Mesendoderm (in vitro differentiated cells): Measurements from ENCODE around the gene GNG5.

Experiments
- DNase-seq: peaks from one replicate; pipeline ENCODE4 v3.0.0; 2013
- H2AK5ac ChIP-seq: 2 replicates; pipeline ENCODE4 v1.6.1; 2013; ENCODE audit warnings: low read length, inconsistent platforms
- H2BK120ac ChIP-seq: 2 replicates; pipeline ENCODE4 v1.6.1; 2013; ENCODE audit warnings: low read depth, mild to moderate bottlenecking, low read length, moderate library complexity, mixed read lengths
- H2BK15ac ChIP-seq: replicated peaks from 2 replicates; pipeline ENCODE4 v1.6.1; 2013; ENCODE audit warnings: low read depth, mild to moderate bottlenecking, moderate library complexity
- H2BK5ac ChIP-seq: 2 replicates; pipeline ENCODE4 v1.6.1; 2013; ENCODE audit warnings: low read length, inconsistent platforms
- H3K18ac ChIP-seq: 2 replicates; pipeline ENCODE4 v1.6.1; 2013; ENCODE audit warnings: mild to moderate bottlenecking, low read length, mixed read lengths
- H3K23ac ChIP-seq: one replicate; pipeline ENCODE4 v1.6.1; 2013; ENCODE audit warnings: low read length
- H3K27ac ChIP-seq: 2 replicates; pipeline ENCODE4 v1.5.1; 2013; ENCODE audit warnings: low read depth, mild to moderate bottlenecking, inconsistent platforms, low read length, moderate library complexity
- H3K27me3 ChIP-seq: 2 replicates; pipeline ENCODE4 v1.6.1; 2013; ENCODE audit warnings: low read length, control low read depth, mild to moderate bottlenecking, inconsistent platforms; ENCODE audit not compliant: insufficient read depth, poor library complexity
- H3K36me3 ChIP-seq: 2 replicates; pipeline ENCODE4 v1.6.1; 2013; ENCODE audit warnings: low read length, inconsistent platforms; ENCODE audit not compliant: control insufficient read depth, insufficient read depth
- H3K4ac ChIP-seq: one replicate; pipeline ENCODE4 v1.6.1; 2013; ENCODE audit warnings: low read depth, mild to moderate bottlenecking, low read length, moderate library complexity
- H3K4me1 ChIP-seq: 2 replicates; pipeline ENCODE4 v1.6.1; 2013; ENCODE audit warnings: low read depth, low read length, inconsistent platforms; ENCODE audit not compliant: control insufficient read depth
- H3K4me2 ChIP-seq: 2 replicates; pipeline ENCODE4 v1.6.1; 2013; ENCODE audit warnings: low read length
- H3K4me3 ChIP-seq: 2 replicates; pipeline ENCODE4 v1.5.1; 2013; ENCODE audit warnings: mild to moderate bottlenecking, low read length
- H3K56ac ChIP-seq: one replicate; pipeline ENCODE4 v1.6.1; 2013; ENCODE audit warnings: low read length
- H3K79me1 ChIP-seq: 2 replicates; pipeline ENCODE4 v1.6.1; 2013; ENCODE audit warnings: low read length, inconsistent platforms
- H3K79me2 ChIP-seq: 2 replicates; pipeline ENCODE4 v1.6.1; 2013; ENCODE audit warnings: mild to moderate bottlenecking, low read length; ENCODE audit not compliant: control insufficient read depth, insufficient read depth
- H3K9ac ChIP-seq: 2 replicates; pipeline ENCODE4 v1.6.1; 2013; ENCODE audit warnings: low read length, inconsistent platforms
- H4K5ac ChIP-seq: one replicate; pipeline ENCODE4 v1.6.1; 2013; ENCODE audit warnings: low read length
- H4K8ac ChIP-seq: one replicate; pipeline ENCODE4 v1.6.1; 2013; ENCODE audit warnings: low read depth, mild to moderate bottlenecking, control low read depth, low read length, moderate library complexity
- WGBS: extraction: QIAGEN DNeasy Blood & Tissue Kit; methylation state at CpG from one replicate; pipeline ENCODE4 v1.1.7; 2013; ENCODE audit warnings: low lambda C conversion rate, missing lambda C conversion rate; ENCODE audit not compliant: insufficient coverage; ENCODE audit errors: extremely low coverage; 5-methylcytosine and 5-hydroxymethylcytosine counted together

The GNG5 gene

DNA sequence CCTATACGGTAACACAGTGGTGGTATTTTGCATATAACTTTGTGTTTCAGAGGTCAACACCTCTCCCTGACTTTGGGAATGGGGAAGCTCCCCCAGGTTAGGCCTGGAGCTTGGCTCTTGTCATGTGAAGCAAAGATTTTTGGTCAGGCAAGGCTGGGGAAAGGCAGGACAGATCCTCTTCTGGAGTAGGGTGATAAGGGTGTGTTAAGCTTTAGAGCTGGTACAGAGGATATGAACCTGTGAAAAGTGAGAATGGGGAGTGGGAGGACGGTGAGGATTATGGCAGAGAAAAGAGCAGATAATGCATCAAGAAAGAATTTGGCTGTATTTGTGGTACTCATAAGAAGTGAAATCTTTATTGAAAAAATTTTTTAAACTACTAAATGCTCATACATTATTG lies 25.1 kb downstream of the GNG5 start:
- no CpG with 5 or more reads among the region's 2 CpGs for WGBS
- H3K4me1 ChIP-seq: no peaks in the 10 kb centered on the region
- H3K27ac ChIP-seq: no peak overlapping the region
- no peaks in the 10 kb centered on the region for H3K27me3 ChIP-seq
- H4K8ac ChIP-seq: no peak overlapping the region
- no peaks in the 10 kb centered on the region for H3K36me3 ChIP-seq
- H3K23ac ChIP-seq: no peak overlapping the region
- H2AK5ac ChIP-seq: no peak overlapping the region
- H3K4ac ChIP-seq: no peak overlapping the region
- H3K56ac ChIP-seq: no peak overlapping the region
- H3K9ac ChIP-seq: no peak overlapping the region
- H3K18ac ChIP-seq: no peak overlapping the region
- H3K4me3 ChIP-seq: no peak overlapping the region
- no peak overlapping the region for H2BK15ac ChIP-seq
- H2BK5ac ChIP-seq: no peak overlapping the region
- no peak for DNase-seq
- H3K79me2 ChIP-seq: peaks cover 18% of the 10 kb centered on the region
- H3K4me2 ChIP-seq: no peak overlapping the region
- H4K5ac ChIP-seq: no peak overlapping the region
- H2BK120ac ChIP-seq: no peak overlapping the region
- peaks cover 5% of the 10 kb centered on the region for H3K79me1 ChIP-seq

DNA sequence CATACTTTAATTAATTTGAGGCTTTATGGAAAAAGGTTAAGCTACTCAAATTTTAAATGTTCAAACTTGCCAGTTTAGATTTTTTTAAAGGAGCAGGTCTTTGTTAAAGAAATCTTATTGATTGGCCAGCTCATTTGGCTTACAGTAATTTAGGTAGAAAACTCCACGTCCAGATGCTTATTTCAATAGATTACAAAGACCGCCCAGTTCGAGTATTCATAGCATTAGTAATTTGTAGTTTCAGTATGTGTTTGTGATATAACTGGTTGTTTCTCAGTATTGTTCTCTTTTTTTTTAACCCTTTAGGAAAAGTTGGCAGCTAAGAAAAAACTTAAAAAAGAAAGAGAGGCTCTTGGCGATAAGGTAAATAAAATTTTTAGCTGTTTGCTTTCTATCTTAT lies 25.7 kb downstream of the GNG5 start:
- Histone ChIP-seq H3K4ac (no peak overlapping the region), H3K36me3 (no peaks in the 10 kb centered on the region), H2AK5ac (no peak overlapping the region), H3K27ac (no peak overlapping the region), H4K8ac (no peak overlapping the region), H2BK15ac (no peak overlapping the region), H4K5ac (no peak overlapping the region), H3K9ac (no peak overlapping the region), H3K4me1 (no peaks in the 10 kb centered on the region), H3K79me1 (peaks cover 5% of the 10 kb centered on the region), H3K56ac (no peak overlapping the region), H3K23ac (no peak overlapping the region), H3K18ac (no peak overlapping the region), H2BK5ac (no peak overlapping the region), H2BK120ac (no peak overlapping the region), H3K27me3 (no peaks in the 10 kb centered on the region), H3K4me3 (no peak overlapping the region), H3K4me2 (no peak overlapping the region), H3K79me2 (peaks cover 15% of the 10 kb centered on the region)
- DNase-seq: no peak
- WGBS: no CpG with 5 or more reads among the region's 4 CpGs

DNA sequence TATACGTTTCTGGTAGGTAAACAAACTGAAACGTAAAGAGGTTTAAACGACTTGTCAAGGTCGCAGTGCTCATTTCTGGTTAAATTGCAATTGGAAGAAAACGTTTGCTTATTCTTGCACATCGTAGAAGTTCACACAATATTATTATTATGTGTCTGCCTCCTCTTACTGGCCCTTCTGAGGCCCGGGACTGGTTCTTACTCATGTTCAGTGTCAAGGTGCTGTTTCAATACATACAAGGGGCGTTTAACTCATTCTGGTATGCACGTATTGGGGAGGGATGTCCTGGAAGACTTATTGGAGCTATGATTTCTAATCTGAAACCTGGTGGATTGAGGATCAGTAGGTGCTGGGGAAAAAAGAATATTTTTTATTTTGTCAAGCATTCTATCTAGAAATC lies 26.4 kb downstream of the GNG5 start:
- no peak overlapping the region for H4K8ac ChIP-seq

DNA sequence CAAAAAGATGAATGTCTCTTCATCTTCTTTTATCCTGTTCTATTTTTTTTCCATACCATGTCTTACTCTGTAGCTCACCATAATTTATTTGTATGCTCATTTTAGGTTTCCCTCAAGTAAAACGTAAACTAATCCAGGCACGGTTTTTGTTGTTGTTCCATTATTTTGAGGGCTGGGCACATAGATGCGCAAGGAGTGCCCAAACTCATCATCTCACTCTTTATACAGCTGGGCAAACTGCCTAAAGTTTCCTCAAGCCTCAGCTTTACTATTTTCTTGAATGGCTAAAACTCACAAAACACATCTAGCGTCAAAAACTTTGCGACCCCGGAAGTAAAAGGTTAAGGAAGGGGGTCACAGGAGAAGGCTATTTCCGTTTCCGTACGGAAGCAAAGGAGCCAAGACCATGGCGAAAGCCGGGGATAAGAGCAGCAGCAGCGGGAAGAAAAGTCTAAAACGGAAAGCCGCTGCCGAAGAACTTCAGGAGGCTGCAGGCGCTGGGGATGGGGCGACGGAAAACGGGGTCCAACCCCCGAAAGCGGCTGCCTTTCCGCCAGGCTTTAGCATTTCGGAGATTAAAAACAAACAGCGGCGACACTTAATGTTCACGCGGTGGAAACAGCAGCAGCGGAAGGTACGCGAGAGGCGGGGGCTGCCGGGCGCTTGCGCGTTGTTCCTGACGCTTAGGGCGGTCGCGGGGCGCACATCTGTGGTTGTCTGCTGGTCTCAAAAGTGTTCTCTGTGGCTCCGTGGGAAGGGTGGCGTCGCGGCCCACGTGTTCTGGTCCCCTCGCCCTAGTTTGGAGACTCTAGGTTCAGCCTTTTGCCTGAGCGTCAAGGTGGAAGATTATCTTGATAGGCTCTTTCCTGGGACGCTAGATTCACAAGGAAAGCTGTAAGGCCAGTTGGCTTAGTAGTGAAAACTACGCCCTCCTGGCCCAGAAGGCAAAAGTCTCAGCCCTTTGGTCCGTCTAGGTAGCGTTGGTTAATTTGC lies 27.2 kb downstream of the GNG5 start, which contains the start of gene RPF1:
RPF1 (plus strand) TSS at position 391 of the 993 bp plus-strand sequence; CDS start at position 407, 16 bp downstream.
- peak within 1 kb of the TSS; percentile 97 for H3K56ac ChIP-seq
- no peaks in the 10 kb centered on the region for H3K36me3 ChIP-seq
- peaks cover 15% of the 10 kb centered on the region for H3K79me2 ChIP-seq
- peaks cover 5% of the 10 kb centered on the region for H3K79me1 ChIP-seq
- H3K4me3 ChIP-seq: peak within 1 kb of the TSS; percentile 94
- no peak within 1 kb of the TSS for H2AK5ac ChIP-seq
- no peaks in the 10 kb centered on the region for H3K4me1 ChIP-seq
- H2BK5ac ChIP-seq: no peak within 1 kb of the TSS
- H3K27ac ChIP-seq: peak within 1 kb of the TSS; percentile 56
- H4K5ac ChIP-seq: peak within 1 kb of the TSS; percentile 100
- peak within 1 kb of the TSS; percentile 3 for H3K23ac ChIP-seq
- H3K4me2 ChIP-seq: peak within 1 kb of the TSS; percentile 70
- H2BK15ac ChIP-seq: no peak within 1 kb of the TSS
- H3K27me3 ChIP-seq: no peaks in the 10 kb centered on the region
- no peak within 1 kb of the TSS for H3K4ac ChIP-seq
- peak; percentile 93 for DNase-seq
- H4K8ac ChIP-seq: peak within 1 kb of the TSS; percentile 94
- no peak within 1 kb of the TSS for H2BK120ac ChIP-seq
- peak within 1 kb of the TSS; percentile 91 for H3K9ac ChIP-seq
- H3K18ac ChIP-seq: peak within 1 kb of the TSS; percentile 77
- WGBS: no CpG with 5 or more reads among the region's 51 CpGs

More for the DNA sequence above, 26.4 kb downstream of the GNG5 start:
- no peak overlapping the region for H4K5ac ChIP-seq
- no peak overlapping the region for H3K56ac ChIP-seq
- H3K79me1 ChIP-seq: peaks cover 5% of the 10 kb centered on the region
- H3K27ac ChIP-seq: no peak overlapping the region
- no peak overlapping the region for H2BK15ac ChIP-seq
- no peak overlapping the region for H2BK5ac ChIP-seq
- H3K9ac ChIP-seq: peak overlapping the region; percentile 91
- no peak overlapping the region for H3K4ac ChIP-seq
- peak overlapping the region; percentile 70 for H3K4me2 ChIP-seq
- no peak overlapping the region for H2BK120ac ChIP-seq
- H3K18ac ChIP-seq: no peak overlapping the region
- WGBS: no CpG with 5 or more reads among the region's 9 CpGs
- DNase-seq: peak; percentile 2
- H3K23ac ChIP-seq: no peak overlapping the region
- no peaks in the 10 kb centered on the region for H3K4me1 ChIP-seq
- H3K27me3 ChIP-seq: no peaks in the 10 kb centered on the region
- peaks cover 15% of the 10 kb centered on the region for H3K79me2 ChIP-seq
- H3K4me3 ChIP-seq: peak overlapping the region; percentile 94
- H3K36me3 ChIP-seq: no peaks in the 10 kb centered on the region
- H2AK5ac ChIP-seq: no peak overlapping the region

DNA sequence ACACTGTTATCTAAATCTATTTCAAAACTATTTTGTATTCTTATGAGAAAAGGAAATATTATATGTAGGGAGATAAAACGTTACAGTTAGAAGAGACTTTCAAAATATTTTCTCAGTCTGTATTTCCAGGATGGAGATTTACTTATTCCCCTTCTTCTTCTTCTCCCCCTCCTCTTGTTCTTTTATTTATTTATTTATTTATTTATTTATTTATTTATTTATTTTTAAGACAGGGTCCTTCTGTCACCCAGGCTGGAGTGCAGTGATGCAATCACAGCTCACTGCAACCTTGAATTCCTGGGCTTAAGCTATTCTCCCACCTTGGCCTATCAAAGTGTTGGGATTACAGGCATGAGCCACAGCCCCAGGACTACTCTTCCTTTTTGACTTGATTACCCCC lies 30.2 kb downstream of the GNG5 start:
- Histone ChIP-seq H3K18ac (no peak overlapping the region), H4K5ac (no peak overlapping the region), H2BK120ac (no peak overlapping the region), H3K9ac (no peak overlapping the region), H3K4me1 (no peaks in the 10 kb centered on the region), H2BK5ac (no peak overlapping the region), H3K79me2 (peaks cover 14% of the 10 kb centered on the region), H3K36me3 (no peaks in the 10 kb centered on the region), H2BK15ac (no peak overlapping the region), H3K27me3 (no peaks in the 10 kb centered on the region), H3K79me1 (peaks cover 4% of the 10 kb centered on the region), H3K4me2 (no peak overlapping the region), H4K8ac (no peak overlapping the region), H3K23ac (no peak overlapping the region), H3K4me3 (no peak overlapping the region), H3K56ac (no peak overlapping the region), H2AK5ac (no peak overlapping the region), H3K27ac (no peak overlapping the region), H3K4ac (no peak overlapping the region)
- DNase-seq: no peak
- WGBS: no CpG with 5 or more reads among the region's 1 CpG
